ENCODE results near the gene EFCAB6. TPM values are rescaled to one million over a fixed set of nuclear protein-coding genes. Genes with fewer than 3 reads are reported as not detected.

EFCAB6 gene
- total RNA-seq, 1 experiment from 2014 or later: 0.21 TPM

DNA sequence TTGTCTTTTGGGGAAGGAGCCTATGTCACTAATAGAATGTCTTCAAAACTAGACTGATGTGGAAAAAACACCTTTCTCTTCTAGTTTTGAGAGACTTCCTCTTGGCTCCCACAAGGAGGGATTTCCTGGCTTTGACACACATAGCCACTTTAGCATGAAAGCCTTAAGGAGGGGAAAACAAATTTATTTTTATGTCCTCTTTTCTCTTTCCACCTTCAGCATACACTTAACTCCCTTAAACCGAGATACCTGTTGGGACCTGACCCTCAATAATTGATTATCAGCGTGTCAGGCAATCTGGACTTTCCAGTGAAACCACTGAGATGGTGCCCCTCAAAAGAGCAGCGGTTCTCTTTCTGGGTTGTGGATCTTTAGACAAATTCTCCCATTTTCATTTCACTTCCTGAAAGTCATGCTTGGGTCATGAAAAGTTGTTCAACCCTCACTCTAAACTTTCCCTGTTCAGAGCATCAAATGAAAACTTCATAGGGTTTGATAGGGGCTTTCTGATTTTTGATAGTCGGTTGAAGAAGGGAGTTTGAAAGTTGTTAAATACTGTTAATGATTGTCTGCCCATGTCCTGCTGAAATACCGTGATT lies 9.1 kb downstream of the EFCAB6 start:
- H3K27ac ChIP-seq (ENCODE audit: low read length): no peak overlapping the region
- POLR2A ChIA-PET: no interaction called here
- H3K9me3 ChIP-seq (ENCODE audit: control insufficient read depth, insufficient read depth, low read depth, low read length): 0 out of 2 replicates have a peak, but pooled peaks cover 3% of the 10 kb centered on the region
- TF ChIP-seq REST (IDR thresholded peaks at IDR 0.05; ENCODE audit: insufficient read depth in 1 of 2, low read depth in 2 of 2, low read length in 1 of 2) (no peak), SIN3A (IDR thresholded peaks at IDR 0.05; ENCODE audit: borderline replicate concordance, insufficient read depth, low read depth, low read length) (no peak), POLR2AphosphoS5 (IDR thresholded peaks at IDR 0.05; ENCODE audit: low read depth, low read length) (no peak), TCF7L2 (IDR thresholded peaks at IDR 0.05; ENCODE audit: low read depth, low read length) (no peak), CTCF (IDR thresholded peaks at IDR 0.05) (no peak)
- intact Hi-C loops (cut with micrococcal nuclease; ENCODE audit: unreplicated experiment): no loop called here
- no peak for DNase-seq (ENCODE audit: low read depth, low spot score)
- H3K4me3 ChIP-seq (ENCODE audit: low read depth in 2 of 2, low read length in 2 of 2): no peak overlapping the region
- no peaks in the 10 kb centered on the region for H3K36me3 ChIP-seq (ENCODE audit: control insufficient read depth, insufficient read depth, low read length)
- in situ Hi-C loops (cut with HindIII; ENCODE audit: low pct_unique_long_range_greater_than_20kb, low sequenced_read_pairs): no loop called here
- H3K4me1 ChIP-seq (ENCODE audit: control insufficient read depth, insufficient read depth, low read length): no peaks in the 10 kb centered on the region
- ATAC-seq: no peak
- no TSS peak for BruUV-seq (replicated peaks)
- CTCF ChIA-PET: no interaction called here
- H3K27me3 ChIP-seq (ENCODE audit: control insufficient read depth, insufficient read depth, low read length): peaks cover 3% of the 10 kb centered on the region; the same call in 1 of the 2 replicates

DNA sequence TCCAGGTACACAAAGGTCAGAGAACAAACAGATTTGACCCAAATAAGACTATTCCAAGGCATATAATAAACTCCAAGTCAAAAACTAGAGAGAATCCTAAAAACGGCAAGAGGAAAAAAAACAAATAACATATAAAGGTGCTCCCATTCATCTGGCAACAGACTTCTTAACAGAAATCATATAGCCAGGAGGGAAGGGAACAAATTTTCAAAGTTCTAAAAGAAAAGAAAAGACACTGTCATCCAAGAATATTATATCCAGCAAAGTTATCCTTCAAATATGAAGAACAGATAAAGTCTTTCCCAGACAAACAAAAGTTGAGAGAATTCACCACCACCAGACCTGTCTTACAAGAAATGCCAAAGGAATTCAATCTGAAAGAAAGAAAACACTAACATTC lies 11.1 kb downstream of the EFCAB6 start:
- intact Hi-C loops (cut with micrococcal nuclease; ENCODE audit: unreplicated experiment) (no loop called here), in situ Hi-C loops (cut with HindIII; ENCODE audit: low pct_unique_long_range_greater_than_20kb, low sequenced_read_pairs) (no loop called here)
- no TSS peak for BruUV-seq (replicated peaks)
- ATAC-seq (no peak), DNase-seq (ENCODE audit: low read depth, low spot score) (no peak)
- CTCF ChIA-PET: no interaction called here
- H3K4me1 ChIP-seq (ENCODE audit: control insufficient read depth, insufficient read depth, low read length): no peaks in the 10 kb centered on the region
- H3K36me3 ChIP-seq (ENCODE audit: control insufficient read depth, insufficient read depth, low read length): no peaks in the 10 kb centered on the region
- 0 out of 2 replicates have a peak, but pooled peaks cover 3% of the 10 kb centered on the region for H3K9me3 ChIP-seq (ENCODE audit: control insufficient read depth, insufficient read depth, low read depth, low read length)
- no peak overlapping the region for H3K27ac ChIP-seq (ENCODE audit: low read length)
- peaks cover 3% of the 10 kb centered on the region; the same call in 1 of the 2 replicates for H3K27me3 ChIP-seq (ENCODE audit: control insufficient read depth, insufficient read depth, low read length)
- POLR2A ChIA-PET: no interaction called here
- no peak for TF ChIP-seq POLR2AphosphoS5 (IDR thresholded peaks at IDR 0.05; ENCODE audit: low read depth, low read length)
- TF ChIP-seq CTCF (IDR thresholded peaks at IDR 0.05): no peak
- no peak for TF ChIP-seq SIN3A (IDR thresholded peaks at IDR 0.05; ENCODE audit: borderline replicate concordance, insufficient read depth, low read depth, low read length)
- TF ChIP-seq TCF7L2 (IDR thresholded peaks at IDR 0.05; ENCODE audit: low read depth, low read length): no peak
- no peak for TF ChIP-seq REST (IDR thresholded peaks at IDR 0.05; ENCODE audit: insufficient read depth in 1 of 2, low read depth in 2 of 2, low read length in 1 of 2)
- H3K4me3 ChIP-seq (ENCODE audit: low read depth in 2 of 2, low read length in 2 of 2): no peak overlapping the region
